CD4-positive, alpha-beta T cell treated with Interleukin-4 for 1 hour (primary cell): ENCODE measurements around the gene PCBP2.
"Not testable (repeated sequence)": the region's sequence is repeated elsewhere in the genome, so short reads cannot be mapped to it uniquely, and the experiment has no call there.

Source experiments
- DNase-seq, 2 donors: peaks; one replicate each; pipeline ENCODE4 v3.0.0-alpha.2; 2020 to 2022

The PCBP2 gene

GRCh38 chr12:53474077-53474476 lies 22.2 kb downstream of the PCBP2 start:
- DNase-seq = no peak

DNA sequence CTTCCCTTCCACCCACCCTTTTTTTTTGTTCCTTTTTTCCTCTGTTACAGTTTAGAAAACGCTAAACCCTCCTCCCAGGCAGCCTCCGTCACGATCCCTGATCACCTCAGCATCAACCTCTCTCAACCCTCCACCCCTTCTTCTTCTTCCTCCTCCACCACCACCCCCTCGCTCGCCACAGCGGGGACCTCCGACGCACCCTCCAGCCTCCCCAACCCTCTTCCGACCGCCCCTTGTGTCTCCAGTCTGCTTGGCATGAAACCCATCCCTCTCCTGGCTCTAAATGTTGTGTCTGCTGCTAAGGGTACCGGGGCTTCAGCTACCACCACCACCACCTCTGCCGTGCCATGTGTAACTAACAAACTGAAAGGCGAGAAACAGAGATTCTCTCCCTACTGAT lies 22.9 kb downstream of the PCBP2 start:
- DNase-seq = no peak

DNA sequence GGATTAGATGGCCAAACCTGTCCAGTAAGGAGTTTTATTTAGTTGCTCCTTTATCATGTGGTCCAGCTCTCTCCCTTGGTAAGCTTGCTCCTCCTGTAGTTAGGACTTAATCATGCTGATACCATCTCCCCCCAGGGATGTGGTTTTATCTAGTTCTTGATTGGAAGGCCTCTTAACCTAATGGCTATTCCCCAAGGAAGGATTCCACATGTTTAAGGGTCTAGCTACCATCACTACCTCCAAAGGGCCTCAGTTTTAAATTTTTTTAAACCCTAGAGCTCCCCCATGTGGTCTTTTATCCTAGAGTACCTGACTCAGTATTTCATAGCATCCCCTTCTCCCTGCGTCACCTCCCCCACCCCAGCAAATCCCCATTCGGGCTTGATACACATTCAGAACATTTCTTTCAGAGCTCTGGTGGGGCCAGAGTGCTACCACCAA lies 24.9 kb downstream of the PCBP2 start:
- peak in 1 of 2 donors; percentile 46 for DNase-seq

GRCh38 chr12:53478865-53479264 lies 27.0 kb downstream of the PCBP2 start:
- no peak for DNase-seq

DNA sequence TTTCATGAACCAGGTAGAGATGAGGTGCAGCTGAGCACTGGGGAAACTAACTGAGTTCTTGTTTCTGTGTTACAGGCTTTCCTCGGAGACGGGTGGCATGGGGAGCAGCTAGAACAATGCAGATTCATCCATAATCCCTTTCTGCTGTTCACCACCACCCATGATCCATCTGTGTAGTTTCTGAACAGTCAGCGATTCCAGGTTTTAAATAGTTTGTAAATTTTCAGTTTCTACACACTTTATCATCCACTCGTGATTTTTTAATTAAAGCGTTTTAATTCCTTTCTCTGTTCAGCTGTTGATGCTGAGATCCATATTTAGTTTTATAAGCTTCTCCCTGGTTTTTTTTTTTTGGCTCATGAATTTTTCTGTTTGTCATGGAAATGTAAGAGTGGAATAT lies 27.4 kb downstream of the PCBP2 start:
- no peak for DNase-seq

GRCh38 chr12:53480491-53481442 lies 28.9 kb downstream of the PCBP2 start:
- no peak for DNase-seq

DNA sequence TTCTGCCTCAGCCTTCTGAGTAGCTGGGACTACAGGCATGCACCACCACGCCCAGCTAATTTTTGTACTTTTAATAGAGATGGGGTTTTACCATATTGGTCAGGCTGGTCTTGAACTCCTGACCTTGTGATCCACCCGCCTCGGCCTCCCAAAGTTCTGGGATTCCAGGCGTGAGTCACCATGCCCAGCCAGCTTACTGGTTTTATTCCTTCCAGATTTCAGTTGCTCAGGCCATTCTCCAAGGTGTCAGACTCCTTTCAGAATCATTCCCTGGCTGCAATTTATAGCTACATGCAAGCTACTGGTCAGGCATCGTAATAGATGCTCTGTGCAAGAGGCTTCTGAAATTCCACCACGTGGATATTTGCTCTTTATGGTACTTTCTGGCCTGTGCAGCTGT lies 29.6 kb downstream of the PCBP2 start:
- DNase-seq = not testable (repeated sequence)

DNA sequence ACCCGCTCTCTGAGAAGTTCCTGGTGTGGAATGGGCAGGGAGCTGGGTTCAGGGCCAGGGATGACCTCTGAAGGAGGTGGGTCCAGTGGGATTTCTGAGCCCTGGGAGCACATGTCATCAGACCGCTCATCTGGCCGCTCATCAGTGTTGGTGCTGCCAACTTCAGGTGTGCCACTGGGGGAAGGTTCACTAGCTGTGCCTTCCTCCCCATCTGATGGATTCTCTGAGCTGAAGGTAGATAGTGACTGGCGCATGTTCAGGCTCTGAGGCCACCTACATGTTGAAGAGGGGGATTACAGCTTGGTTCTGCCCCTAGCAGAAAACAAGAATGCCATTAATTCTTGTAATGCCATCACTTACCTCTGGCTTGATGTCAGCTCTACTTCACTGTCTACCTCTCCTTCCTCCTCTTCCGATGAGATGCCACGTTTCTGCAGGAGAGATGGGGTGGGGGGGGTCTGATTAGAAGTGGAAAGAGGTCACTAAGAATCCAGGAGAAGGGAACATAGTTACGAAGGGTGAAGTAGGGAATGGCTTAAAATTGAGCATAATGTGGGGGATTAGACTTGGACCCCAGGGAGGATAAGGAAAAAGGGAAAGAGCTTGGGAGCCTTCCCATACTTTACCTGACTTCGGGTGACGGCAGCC lies 30.2 kb downstream of the PCBP2 start:
- peak in 1 of 2 donors; percentile 30 for DNase-seq

- DNase-seq = no peak
Observed at GRCh38 chr12:53482626-53483168, 30.8 kb downstream of the PCBP2 start.

DNA sequence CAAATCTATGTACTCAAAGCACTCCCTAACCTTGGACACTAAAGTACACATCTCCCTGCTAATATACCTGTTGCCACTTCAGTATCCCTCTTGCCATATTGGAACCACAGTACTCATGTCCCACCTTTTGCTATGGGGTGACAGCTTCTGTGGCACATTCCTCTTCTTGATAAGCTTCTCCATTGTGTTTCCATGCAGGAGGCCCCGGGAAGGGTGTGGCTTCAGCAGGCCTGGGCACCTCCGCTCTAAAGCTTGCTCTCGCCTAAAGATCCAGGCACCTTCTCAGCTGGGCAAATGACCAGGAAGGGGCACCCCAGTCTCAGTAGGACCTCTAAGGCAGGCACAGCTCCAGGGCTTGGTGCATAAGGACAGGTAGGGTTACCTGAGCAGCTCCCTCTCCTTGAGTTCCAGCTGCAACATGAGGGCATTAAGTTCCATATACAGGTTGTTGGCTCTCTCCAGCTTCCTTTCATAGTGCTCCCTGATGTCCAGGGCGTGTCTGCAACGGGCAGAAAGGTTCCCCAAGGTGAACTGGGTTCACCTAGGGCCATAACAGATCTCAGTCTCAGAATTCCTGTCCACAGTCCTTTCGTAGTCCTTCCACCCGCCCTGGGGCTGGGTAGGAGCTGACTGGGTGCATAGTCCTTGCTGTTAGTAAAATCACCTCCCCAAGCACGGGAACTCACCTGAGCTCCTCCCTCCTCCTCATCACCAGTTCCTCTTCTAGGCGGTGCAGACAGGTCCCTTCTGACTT lies 31.5 kb downstream of the PCBP2 start:
- no peak for DNase-seq

DNA sequence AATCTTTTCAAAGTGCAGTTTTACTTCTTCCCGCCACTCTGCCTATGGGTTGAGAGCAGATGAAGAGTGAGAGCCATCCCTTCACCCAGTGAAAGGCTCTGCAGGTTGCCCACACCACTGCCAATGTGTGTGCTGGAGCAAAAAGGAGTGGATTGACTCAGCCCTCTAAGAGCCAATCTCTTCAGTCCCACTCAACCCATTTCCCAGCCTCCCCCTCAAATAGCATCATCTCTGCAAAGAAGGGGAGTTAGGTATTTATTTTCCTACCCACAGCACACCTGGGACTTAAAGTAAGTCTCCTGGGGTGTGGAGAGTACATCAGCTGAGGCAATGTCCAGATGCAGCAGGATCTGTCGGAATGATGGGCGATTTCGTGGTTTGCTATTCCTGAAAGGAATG lies 32.1 kb downstream of the PCBP2 start:
- no peak for DNase-seq

GRCh38 chr12:53484686-53485575 lies 33.0 kb downstream of the PCBP2 start:
- DNase-seq = no peak

GRCh38 chr12:53485955-53486735 lies 34.2 kb downstream of the PCBP2 start:
- DNase-seq = no peak

DNA sequence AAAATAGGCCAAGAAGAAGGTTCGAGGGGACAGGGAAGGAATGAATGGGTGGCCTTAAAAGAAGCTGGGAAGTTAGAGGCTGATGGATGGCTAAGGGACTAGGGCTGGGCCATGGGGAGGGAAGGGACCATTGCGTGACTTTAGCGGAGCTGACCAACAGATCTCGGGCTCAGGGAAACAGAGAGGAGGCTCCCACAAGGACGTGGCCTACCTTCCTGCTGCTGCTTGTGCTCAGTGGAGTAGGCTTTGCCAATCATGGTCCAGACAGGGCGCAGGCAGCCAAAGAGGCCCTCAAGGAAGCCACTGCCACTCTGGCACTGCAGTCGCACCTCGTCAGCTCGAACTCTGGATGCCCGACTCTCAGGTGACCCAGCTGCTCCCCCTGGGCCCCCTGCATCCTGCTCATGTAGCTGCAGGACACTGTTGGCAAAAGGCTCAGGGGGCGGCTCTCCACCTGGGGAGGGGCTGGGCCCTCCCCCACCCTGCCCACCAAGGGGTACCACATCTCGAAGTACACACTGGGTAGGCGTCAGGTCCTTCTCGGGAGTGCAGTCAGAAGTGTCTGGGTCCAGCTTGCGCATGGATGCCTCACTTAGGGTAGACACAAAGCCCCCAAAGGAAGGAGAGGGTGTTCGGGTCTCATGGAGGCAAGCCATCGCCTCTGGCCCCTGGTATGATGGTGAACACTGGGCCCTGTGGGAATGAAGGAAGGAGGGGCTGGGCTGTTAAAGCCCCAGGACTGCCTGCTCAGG lies 35.0 kb downstream of the PCBP2 start:
- no peak for DNase-seq

- DNase-seq = no peak
Observed at GRCh38 chr12:53489242-53489864, 37.5 kb downstream of the PCBP2 start.

DNA sequence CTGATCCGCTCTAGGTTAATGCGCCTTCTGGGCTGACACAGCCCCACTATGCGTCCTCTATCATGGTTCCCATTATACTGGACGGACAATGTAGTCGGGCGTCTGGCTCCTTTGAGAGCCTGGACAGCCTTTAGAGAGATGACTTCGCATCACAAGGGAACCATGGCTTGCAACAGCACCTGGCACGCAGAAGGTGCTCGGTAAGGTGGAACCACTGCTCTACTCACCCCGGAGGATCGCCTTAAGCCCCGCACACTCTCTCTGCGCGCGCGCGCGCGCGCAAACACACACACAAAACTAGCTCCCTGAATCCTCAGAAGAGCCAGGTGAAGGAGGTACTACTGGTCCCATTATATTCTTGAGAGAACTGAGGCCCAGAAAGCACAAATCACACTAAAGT lies 40.3 kb downstream of the PCBP2 start:
- no peak for DNase-seq

DNA sequence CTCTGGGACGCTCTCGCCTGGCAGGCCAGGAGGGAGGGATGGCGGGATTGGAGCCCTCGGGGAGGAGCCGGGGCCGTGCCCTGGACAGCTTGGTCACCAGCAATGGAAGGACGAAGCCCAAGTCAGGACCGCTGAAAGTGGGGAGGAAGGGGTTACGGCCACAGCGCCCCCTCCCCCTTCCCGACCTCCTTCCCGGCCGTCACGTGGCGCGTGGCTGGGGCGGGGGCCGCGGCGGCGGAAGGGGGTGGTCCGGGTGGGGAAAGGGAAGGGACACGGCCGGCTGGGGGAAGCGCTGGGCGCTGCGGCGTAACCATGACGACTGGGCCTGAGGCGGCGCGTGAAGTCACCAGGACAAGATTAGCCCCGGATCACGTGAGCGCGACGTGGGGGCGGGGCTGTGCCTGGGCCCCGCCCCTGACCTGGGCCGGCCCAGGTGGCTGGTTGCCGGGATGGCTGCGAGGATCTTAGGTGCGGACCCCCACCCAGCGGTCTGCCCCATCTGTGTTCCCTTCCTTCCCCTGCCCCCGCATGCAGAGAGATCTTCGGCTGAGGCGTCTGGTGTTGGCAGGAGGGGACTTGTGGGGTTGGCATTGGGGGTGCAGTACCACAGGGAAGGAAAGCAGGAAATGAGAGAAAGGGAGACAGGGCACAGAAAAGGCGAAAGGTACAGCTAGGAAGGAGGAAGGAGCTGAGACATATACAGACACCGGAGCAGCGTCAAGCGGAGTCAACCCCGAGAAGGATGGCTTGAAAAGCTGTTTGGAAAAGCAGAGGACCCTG lies 41.1 kb downstream of the PCBP2 start:
- peak; percentile 89 to 91 for DNase-seq

DNA sequence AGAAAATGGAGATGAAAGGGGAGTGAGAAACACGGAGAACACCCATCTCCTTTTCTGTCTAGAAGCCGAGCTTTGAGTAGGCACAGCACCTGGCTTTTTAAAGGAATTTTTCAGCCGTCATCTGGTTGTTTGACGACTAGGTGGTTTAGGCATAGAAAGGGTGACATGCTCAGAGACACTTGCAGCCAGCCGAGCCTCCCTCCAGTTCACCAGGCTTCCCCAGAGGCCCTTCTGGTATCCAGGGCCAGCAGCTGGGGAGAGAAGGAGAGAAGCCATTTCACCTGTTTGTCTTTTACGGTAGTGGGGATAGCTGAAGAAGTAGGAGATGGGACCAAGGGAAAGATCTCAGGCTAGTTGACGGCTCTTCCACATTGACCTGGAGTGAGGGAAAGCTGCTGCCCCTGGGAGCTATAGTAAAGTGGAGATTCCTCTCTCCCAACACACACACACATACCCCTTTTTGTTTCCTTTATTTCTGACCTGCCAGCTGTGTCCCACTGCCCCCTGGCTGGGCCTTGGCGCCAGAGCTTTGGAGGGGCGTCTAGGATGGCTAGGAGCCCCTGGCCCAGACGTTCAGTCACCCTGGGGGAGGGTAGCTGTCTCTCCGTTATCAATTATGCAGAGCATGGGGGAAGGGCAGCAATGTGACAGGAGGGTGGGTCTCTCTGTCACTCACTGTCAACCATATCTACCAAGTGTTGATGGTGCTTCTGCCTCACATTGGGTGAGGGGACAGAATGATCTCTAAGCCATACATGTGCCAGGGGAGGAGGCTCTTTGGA lies 41.9 kb downstream of the PCBP2 start:
- no peak for DNase-seq
